HFF-Myc (cell line): ENCODE measurements around the gene DCTN2.

ENCODE experiments used
- DNase-seq: peaks from one replicate; pipeline ENCODE4 v3.0.0-alpha.2; 2011; ENCODE audit warnings: low read depth; ENCODE audit errors: extremely low read depth
- H3K4me3 ChIP-seq: replicated peaks from 2 replicates; pipeline ENCODE4 v1.5.1; 2011; ENCODE audit warnings: low read depth, mild to moderate bottlenecking, control low read depth, low read length
- CTCF ChIP-seq: IDR thresholded peaks from 2 replicates; pipeline ENCODE4 v1.5.1; 2012; ENCODE audit warnings: mild to moderate bottlenecking, low read depth, low read length, control low read depth; ENCODE audit errors: missing control alignments

The DCTN2 gene

DNA sequence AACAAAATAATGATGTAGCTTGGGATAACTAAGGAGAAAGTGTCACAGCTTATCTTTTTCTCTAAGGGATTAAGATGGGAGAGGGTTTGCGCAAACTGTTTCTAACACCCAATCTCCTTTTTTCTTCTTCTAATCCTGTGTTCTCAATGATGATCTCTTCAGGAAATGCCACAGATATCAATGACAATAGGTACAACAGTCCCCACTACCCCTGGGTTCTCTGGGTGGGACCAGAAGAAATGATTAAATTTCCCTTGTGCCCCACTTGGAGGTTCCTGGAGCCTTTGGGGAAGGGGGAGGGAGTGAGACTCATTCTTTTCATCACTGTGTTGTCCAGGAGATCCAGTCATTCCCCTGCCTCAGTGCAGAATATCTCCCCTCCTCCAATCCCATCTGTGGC is 35.4 kb upstream of the DCTN2 start:
- no peak overlapping the region for H3K4me3 ChIP-seq
- no peak for DNase-seq
- no peak for TF ChIP-seq CTCF

DNA sequence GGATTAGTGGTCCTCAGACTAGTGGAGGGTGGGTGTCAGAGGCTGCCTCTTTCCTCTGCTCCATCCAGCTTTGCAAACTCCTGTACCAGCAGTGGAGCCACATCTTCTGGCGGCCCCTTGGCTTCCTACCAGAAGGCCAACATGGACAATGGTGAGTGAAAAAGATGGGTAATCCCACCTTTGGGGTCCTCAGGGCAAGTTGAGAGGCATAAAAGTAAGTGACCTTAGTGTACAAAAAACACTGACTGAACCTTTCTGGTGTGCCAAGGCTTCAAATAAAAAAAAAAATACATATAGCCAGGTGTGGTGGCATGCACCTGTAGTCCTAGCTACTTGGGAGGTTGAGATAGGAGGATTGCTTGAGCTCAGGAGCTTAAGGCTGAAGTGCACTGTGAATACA is 34.8 kb upstream of the DCTN2 start:
- TF ChIP-seq CTCF, result no peak
- no peak for DNase-seq
- no peak overlapping the region for H3K4me3 ChIP-seq

- no peak overlapping the region for H3K4me3 ChIP-seq
- no peak for TF ChIP-seq CTCF
- no peak for DNase-seq
Observed at GRCh38 chr12:57580466-57580795, 33.4 kb upstream of the DCTN2 start.

- DNase-seq, result no peak
- no peak for TF ChIP-seq CTCF
- no peak overlapping the region for H3K4me3 ChIP-seq
Observed at GRCh38 chr12:57579677-57580465, 32.9 kb upstream of the DCTN2 start.

DNA sequence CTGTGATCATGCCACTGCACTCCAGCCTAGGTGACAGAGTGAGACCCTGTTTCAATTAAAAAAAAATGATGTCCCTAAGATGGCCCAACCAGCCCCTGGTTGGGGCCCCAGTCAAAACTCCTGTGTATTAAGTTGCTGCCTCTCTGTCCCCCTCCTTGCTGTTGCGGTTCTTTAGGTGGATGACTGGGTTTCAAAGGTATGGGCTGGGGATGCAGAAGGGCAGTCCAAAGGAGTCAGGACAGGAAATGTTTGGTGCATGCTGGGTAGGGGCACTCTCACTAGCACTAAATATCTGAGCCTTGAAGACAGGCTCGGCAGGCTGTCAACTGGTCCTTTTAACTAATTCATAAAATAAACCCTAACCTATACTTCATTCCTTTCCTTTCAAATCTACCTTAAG is 32.0 kb upstream of the DCTN2 start:
- no peak for TF ChIP-seq CTCF
- no peak for DNase-seq
- H3K4me3 ChIP-seq, result no peak overlapping the region

GRCh38 chr12:57577981-57578758 is 31.2 kb upstream of the DCTN2 start:
- TF ChIP-seq CTCF, result no peak
- no peak overlapping the region for H3K4me3 ChIP-seq
- DNase-seq, result no peak
